ENCODE results near the gene HSD17B8. TPM values are rescaled to one million over a fixed set of nuclear protein-coding genes. Genes with fewer than 3 reads are reported as not detected.

The HSD17B8 gene
- total RNA-seq, 3 donors from 2014 or later (not counting 1 experiment from before 2014, with no cell fraction given): 5.4 to 7.7 (median 6.8) TPM

DNA sequence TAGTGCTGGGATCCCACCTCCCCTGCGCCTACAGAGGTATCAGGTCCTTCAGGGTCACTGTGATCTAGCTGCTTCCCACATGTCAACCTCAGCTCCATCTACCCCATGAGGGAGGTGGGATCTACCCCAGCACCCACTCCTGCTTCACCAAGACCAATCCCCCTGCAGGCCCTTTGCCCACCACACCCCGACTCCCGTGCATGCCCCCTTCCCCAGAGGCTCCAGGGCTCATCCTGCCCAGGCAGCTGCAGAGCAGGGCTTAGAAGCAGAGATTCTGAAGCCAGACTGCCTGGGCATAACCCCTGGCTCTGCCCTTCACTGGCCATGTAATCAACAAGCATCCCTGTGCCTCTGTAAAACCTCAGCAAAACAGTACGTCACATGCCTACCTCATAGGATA, 29.7 kb upstream of the HSD17B8 start:
- no peak overlapping the region for H3K4me3 Mint-ChIP-seq
- H3K4me1 Mint-ChIP-seq: no peaks in the 10 kb centered on the region

DNA sequence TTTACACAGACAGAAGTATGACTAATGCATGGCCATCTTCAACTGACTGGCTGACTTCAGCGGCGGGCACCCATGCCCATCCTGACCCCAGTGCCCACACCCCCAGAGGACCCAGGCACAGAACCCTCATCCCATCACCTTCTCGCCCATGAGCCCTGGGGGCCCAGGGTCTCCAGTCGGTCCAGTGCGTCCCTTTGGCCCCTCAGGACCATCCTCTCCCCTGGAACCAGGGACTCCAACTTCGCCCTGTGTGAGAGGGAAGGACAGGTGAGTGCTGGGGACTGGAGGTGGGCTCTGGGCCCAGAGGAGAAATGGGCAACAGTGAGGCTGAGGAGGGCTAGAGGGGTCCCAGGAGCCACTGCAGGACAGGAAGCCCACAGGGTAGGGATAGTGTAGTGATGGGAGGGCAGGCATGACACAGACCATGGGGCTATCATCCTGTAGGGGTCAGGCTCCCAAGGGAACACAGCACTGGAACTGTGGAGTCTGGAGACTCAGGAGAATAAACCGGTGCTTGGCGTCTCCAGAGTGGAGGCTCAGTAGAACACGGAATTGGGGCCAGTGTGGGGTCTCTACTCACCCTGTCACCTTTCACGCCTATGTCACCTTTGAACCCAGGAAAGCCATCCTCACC, 28.9 kb upstream of the HSD17B8 start:
- Histone ChIP-seq H3K4me3 (ENCODE audit: low read length) (no peak overlapping the region), H3K4me1 (ENCODE audit: control insufficient read depth, insufficient read depth, low read length) (no peaks in the 10 kb centered on the region), H3K36me3 (ENCODE audit: control insufficient read depth, insufficient read depth, low read length) (no peaks in the 10 kb centered on the region), H3K27ac (ENCODE audit: low read length) (no peak overlapping the region), H3K9me3 (ENCODE audit: control insufficient read depth, insufficient read depth, low read length) (no peaks in the 10 kb centered on the region), H3K27me3 (ENCODE audit: control insufficient read depth, insufficient read depth, low read length) (no peaks in the 10 kb centered on the region)
- no peaks in the 10 kb centered on the region for H3K9me3 Mint-ChIP-seq
- no peaks in the 10 kb centered on the region for H3K4me1 Mint-ChIP-seq
- H3K27me3 Mint-ChIP-seq (ENCODE audit: low read depth in 2 of 2): peaks cover 7 to 19% of the 10 kb centered on the region in 2 donors
- no peak for ATAC-seq
- DNase-seq: no peak
- intact Hi-C loops (cut with micrococcal nuclease): no loop called here
- H3K36me3 Mint-ChIP-seq: no peaks in the 10 kb centered on the region
- TF ChIP-seq, protein P1, sequence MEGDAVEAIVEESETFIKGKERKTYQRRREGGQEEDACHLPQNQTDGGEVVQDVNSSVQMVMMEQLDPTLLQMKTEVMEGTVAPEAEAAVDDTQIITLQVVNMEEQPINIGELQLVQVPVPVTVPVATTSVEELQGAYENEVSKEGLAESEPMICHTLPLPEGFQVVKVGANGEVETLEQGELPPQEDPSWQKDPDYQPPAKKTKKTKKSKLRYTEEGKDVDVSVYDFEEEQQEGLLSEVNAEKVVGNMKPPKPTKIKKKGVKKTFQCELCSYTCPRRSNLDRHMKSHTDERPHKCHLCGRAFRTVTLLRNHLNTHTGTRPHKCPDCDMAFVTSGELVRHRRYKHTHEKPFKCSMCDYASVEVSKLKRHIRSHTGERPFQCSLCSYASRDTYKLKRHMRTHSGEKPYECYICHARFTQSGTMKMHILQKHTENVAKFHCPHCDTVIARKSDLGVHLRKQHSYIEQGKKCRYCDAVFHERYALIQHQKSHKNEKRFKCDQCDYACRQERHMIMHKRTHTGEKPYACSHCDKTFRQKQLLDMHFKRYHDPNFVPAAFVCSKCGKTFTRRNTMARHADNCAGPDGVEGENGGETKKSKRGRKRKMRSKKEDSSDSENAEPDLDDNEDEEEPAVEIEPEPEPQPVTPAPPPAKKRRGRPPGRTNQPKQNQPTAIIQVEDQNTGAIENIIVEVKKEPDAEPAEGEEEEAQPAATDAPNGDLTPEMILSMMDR (IDR thresholded peaks at IDR 0.05): no peak
- no peak overlapping the region for H3K27ac Mint-ChIP-seq
- WGBS (ENCODE audit: insufficient coverage): 86% methylated on average over 10 of the region's 10 CpGs
- no peak overlapping the region for H3K4me3 Mint-ChIP-seq

More for the DNA sequence above, 29.7 kb upstream of the HSD17B8 start:
- no peaks in the 10 kb centered on the region for H3K36me3 ChIP-seq (ENCODE audit: control insufficient read depth, insufficient read depth, low read length)
- no peaks in the 10 kb centered on the region for H3K4me1 ChIP-seq (ENCODE audit: control insufficient read depth, insufficient read depth, low read length)
- DNase-seq (no peak), ATAC-seq (no peak)
- Mint-ChIP-seq H3K9me3 (no peaks in the 10 kb centered on the region), H3K27me3 (ENCODE audit: low read depth in 2 of 2) (peaks cover 7 to 19% of the 10 kb centered on the region in 2 donors), H3K36me3 (no peaks in the 10 kb centered on the region), H3K27ac (no peak overlapping the region)
- 86% methylated on average over 4 of the region's 4 CpGs for WGBS (ENCODE audit: insufficient coverage)
- no peak overlapping the region for H3K27ac ChIP-seq (ENCODE audit: low read length)
- TF ChIP-seq, protein P1 (IDR thresholded peaks at IDR 0.05): no peak
- no peaks in the 10 kb centered on the region for H3K9me3 ChIP-seq (ENCODE audit: control insufficient read depth, insufficient read depth, low read length)
- no peak overlapping the region for H3K4me3 ChIP-seq (ENCODE audit: low read length)
- intact Hi-C loops (cut with micrococcal nuclease): no loop called here
- H3K27me3 ChIP-seq (ENCODE audit: control insufficient read depth, insufficient read depth, low read length): no peaks in the 10 kb centered on the region

DNA sequence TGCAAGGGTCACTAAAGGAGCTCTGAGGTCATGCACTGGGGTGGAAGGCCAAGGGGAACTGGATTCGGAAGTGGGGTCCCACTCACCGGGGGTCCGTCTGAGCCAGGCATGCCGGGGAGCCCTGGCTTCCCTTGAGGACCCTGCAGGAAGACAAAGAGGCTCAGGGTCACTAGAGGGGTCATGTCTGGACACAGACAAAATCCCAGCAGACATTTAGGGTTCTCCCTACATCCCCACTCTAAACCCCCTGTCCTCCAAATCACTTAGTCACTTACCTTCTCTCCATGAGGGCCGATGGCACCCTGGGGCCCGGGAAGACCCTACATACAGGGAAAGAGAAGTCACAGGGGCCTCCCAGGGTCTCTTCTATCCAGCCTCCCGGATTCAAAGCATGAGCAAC, 27.5 kb upstream of the HSD17B8 start:
- peaks cover 7 to 16% of the 10 kb centered on the region in 2 donors for H3K27me3 Mint-ChIP-seq (ENCODE audit: low read depth in 2 of 2)
- no peaks in the 10 kb centered on the region for H3K36me3 Mint-ChIP-seq
- H3K4me3 Mint-ChIP-seq: no peak overlapping the region

More for the DNA sequence above, 27.5 kb upstream of the HSD17B8 start:
- Mint-ChIP-seq H3K4me1 (no peaks in the 10 kb centered on the region), H3K27ac (no peak overlapping the region), H3K9me3 (no peaks in the 10 kb centered on the region)
- no peaks in the 10 kb centered on the region for H3K36me3 ChIP-seq (ENCODE audit: control insufficient read depth, insufficient read depth, low read length)
- intact Hi-C loops (cut with micrococcal nuclease): no loop called here
- no peak overlapping the region for H3K4me3 ChIP-seq (ENCODE audit: low read length)
- no peaks in the 10 kb centered on the region for H3K9me3 ChIP-seq (ENCODE audit: control insufficient read depth, insufficient read depth, low read length)
- TF ChIP-seq, protein P1 (IDR thresholded peaks at IDR 0.05): no peak
- no peaks in the 10 kb centered on the region for H3K27me3 ChIP-seq (ENCODE audit: control insufficient read depth, insufficient read depth, low read length)
- DNase-seq (no peak), ATAC-seq (no peak)
- no peaks in the 10 kb centered on the region for H3K4me1 ChIP-seq (ENCODE audit: control insufficient read depth, insufficient read depth, low read length)
- H3K27ac ChIP-seq (ENCODE audit: low read length): no peak overlapping the region
- 90% methylated on average over 7 of the region's 7 CpGs for WGBS (ENCODE audit: insufficient coverage)

Data from natural killer cell (primary cell).